Mononuclear cell (primary cell): ENCODE measurements around the gene LRRC75A. TPM values are rescaled to one million over a fixed set of nuclear protein-coding genes. Genes with fewer than 3 reads are reported as not detected.
A peak's percentile ranks its signal among the peaks of the same experiment; 100 is the strongest.

Experiments
- H3K27me3 ChIP-seq: 2 replicates; pipeline ENCODE4 v1.6.0; 2011; ENCODE audit warnings: low read length, control low read depth; ENCODE audit not compliant: insufficient read depth
- H3K4me1 ChIP-seq: 2 replicates; pipeline ENCODE4 v1.5.1; 2011; ENCODE audit warnings: mild to moderate bottlenecking, low read length, control low read depth; ENCODE audit not compliant: insufficient read depth
- H3K4me3 ChIP-seq: 2 replicates; pipeline ENCODE4 v1.5.1; 2011; ENCODE audit warnings: mild to moderate bottlenecking, low read length, moderate library complexity
- H3K9me3 ChIP-seq: 2 replicates; pipeline ENCODE4 v1.5.1; 2011; ENCODE audit warnings: low read depth, mild to moderate bottlenecking, control low read depth, low read length
- total RNA-seq: library from RNA; depleted of rRNA; stranded (reverse); fragments of >200 nt; gene quantifications from one replicate; pipeline ENCODE4 v1.2.3, GENCODE V29; 2012

The LRRC75A gene
- total RNA-seq, 1 donor, result 2.2 TPM

DNA sequence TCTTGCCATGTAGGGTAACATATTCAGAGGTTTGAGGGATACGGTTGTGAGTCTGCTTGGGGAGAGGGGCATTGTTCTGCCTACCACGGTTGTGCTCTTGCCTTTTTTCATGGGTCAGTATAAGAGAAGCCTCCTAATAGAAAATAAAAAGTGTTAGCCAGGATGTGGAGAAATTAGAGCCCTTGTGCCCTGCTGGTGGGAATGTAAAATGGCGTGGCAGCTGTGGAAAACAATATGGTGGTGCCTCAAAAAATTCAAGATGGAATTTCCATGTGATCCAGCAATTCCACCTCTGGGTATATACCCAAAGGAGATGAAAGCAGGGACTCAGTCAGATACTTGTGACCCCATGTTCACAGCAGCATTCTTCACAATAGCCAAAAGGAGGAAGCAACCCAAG is 14.2 kb upstream of the LRRC75A start:
- H3K9me3 ChIP-seq, result no peaks in the 10 kb centered on the region
- no peaks in the 10 kb centered on the region for H3K27me3 ChIP-seq
- H3K4me3 ChIP-seq, result no peak overlapping the region
- H3K4me1 ChIP-seq, result peaks cover 20% of the 10 kb centered on the region

DNA sequence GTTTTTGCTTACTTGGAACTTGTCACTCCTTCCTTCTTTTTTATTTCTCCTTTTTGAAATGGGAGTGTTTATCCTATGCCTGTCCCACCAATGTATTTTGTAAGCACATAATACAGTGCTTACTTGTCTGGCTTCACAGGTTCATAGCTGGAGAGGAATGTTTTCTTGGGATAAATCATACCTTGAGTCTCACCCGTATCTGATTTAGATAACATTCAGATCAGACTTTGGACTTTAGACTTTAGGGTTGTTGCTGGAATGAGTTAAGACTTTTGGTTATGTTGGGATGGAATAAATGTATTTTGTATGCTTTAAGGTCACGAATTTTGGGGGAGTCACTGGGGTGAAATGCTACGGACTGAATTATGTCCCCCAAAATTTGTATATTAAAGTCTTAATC is 13.0 kb upstream of the LRRC75A start:
- H3K4me3 ChIP-seq, result no peak overlapping the region
- no peaks in the 10 kb centered on the region for H3K9me3 ChIP-seq
- no peaks in the 10 kb centered on the region for H3K27me3 ChIP-seq
- peaks cover 8% of the 10 kb centered on the region for H3K4me1 ChIP-seq

DNA sequence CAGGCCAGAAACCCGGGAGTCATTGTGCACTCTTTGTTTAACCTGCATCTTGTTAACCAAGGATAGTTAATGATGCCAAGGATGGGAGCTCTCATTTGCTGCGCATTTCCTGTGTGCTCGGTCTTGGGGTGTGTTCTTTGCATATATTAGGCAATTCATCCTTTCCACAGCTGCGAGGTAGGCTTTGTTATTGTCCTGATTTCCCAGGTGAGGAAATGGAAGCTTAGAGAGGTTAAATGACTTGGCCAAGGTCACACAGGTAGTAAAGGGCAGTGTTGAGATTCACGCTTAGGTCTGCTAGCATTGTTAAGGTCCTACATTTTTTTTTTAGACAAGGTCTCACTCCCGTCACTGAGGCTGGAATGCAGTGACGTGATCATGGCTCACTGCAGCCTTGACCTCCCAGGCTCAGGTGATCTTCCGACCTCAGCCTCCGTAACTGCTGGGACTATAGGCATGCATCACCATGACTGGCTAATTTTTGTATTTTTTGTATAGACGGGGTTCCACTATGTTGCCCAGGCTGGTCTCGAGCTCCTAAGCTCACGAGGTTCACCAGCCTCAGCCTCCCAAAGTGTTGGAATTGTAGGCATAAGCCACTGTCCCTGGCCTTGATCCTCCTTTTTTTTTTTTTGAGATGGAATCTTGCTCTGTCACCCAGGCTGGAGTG is 5.0 kb upstream of the LRRC75A start:
- Histone ChIP-seq H3K4me3 (no peak overlapping the region), H3K4me1 (peaks cover 4% of the 10 kb centered on the region), H3K9me3 (no peaks in the 10 kb centered on the region), H3K27me3 (peaks cover 10% of the 10 kb centered on the region)

GRCh38 chr17:16495980-16496819 is 4.2 kb upstream of the LRRC75A start:
- no peaks in the 10 kb centered on the region for H3K9me3 ChIP-seq
- no peak overlapping the region for H3K4me3 ChIP-seq
- peaks cover 7% of the 10 kb centered on the region for H3K4me1 ChIP-seq
- H3K27me3 ChIP-seq, result peaks cover 10% of the 10 kb centered on the region

DNA sequence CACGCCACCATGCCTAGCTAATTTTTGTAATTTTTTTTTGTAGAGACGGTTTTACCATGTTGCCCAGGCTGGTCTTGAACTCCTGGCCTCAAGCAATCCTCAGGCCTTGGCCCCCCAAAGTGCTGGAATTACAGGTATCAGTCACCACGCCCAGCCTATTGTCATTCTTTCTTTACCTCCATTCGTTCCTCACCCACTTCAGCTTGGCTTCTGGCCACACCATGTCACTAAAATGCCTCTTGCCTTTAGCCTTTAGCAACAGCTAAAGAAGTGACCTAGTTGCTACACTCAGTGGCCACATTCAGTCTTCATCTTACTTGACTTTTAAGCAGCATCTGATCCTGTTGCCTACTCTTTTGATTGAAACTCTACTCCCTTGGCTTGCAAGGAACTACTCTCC is 3.6 kb upstream of the LRRC75A start:
- Histone ChIP-seq H3K4me1 (peaks cover 12% of the 10 kb centered on the region), H3K4me3 (no peak overlapping the region), H3K9me3 (no peaks in the 10 kb centered on the region), H3K27me3 (peaks cover 10% of the 10 kb centered on the region)

DNA sequence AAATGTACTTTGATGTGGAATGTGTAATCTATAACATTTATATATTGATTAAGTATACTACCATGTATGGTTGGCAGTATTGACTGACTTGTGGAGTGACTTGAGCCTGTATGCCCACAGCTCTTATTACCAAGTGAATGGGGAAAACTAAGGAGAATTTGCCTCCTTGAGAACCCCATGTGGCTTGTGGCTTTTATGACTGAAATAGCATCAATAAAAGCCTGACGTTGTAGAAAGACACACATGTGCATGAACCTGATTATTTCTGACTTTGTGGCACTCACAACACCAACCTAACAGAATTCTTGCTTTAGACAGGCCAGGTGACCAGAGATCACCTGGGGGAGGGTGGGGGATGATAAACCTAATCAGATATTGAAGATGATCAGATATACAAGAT is 2.1 kb upstream of the LRRC75A start:
- H3K27me3 ChIP-seq, result peaks cover 10% of the 10 kb centered on the region
- no peak overlapping the region for H3K4me3 ChIP-seq
- H3K9me3 ChIP-seq, result no peaks in the 10 kb centered on the region
- peaks cover 12% of the 10 kb centered on the region for H3K4me1 ChIP-seq

DNA sequence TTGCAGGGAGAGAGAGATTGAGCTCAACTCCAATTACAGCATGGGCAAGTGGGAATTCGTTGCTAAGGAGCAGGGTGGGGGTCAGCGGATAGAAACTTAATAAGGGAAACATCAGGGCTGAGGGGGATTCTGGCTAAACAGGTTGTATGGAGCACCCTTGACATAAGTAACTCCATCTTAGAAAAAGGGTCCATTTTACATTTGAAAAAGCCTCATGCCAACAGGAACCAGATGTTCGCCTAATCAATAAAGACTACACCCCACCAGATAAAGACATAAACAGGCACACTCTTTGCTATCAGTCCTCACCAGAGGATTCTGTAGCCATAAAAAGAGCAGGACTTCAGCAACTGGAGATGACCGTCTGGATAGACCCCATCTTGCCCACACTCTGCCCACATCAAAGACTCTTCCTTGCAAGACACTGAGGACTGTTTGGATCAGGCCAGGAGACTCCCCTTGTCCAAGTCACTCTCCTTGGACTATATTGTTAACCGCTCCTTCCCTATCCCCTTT is 1.6 kb upstream of the LRRC75A start:
- Histone ChIP-seq H3K27me3 (peaks cover 10% of the 10 kb centered on the region), H3K4me1 (peaks cover 12% of the 10 kb centered on the region), H3K9me3 (no peaks in the 10 kb centered on the region), H3K4me3 (no peak overlapping the region)

GRCh38 chr17:16492613-16493530 is 879 bp upstream of the LRRC75A start:
- Histone ChIP-seq H3K9me3 (no peaks in the 10 kb centered on the region), H3K27me3 (peaks cover 10% of the 10 kb centered on the region), H3K4me3 (peak overlapping the region; percentile 33), H3K4me1 (peaks cover 12% of the 10 kb centered on the region)

DNA sequence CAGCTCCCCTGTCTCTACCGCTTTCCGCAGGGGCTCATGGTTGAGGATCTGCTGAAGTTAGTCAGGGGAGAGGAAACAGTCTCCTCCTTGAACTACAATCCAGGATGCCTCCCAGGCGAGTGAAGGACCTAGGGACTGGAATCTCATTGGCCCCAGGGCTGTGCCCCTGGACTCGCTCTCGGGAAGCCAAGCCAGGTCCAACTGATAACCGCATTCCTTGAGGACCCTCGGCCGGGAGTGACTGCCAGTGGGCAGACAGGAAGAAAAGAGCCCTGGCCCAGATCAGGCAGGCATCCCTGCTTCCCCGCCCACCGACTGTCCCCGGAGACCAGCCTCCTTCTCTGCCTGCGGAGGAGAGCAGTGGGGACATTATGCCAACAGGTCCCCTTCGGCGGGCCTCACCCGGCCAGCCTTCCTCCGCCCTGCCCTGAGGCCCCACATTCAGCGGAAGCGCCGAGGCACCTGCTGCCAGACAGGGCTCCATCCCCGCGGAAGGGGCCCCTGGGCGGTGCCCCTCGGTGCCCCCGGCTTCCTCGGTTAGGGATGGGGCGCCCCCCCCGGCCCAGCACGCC is 776 bp downstream of the LRRC75A start:
- H3K4me3 ChIP-seq, result peak overlapping the region; percentile 10
- peaks cover 12% of the 10 kb centered on the region for H3K4me1 ChIP-seq
- H3K9me3 ChIP-seq, result no peaks in the 10 kb centered on the region
- peaks cover 10% of the 10 kb centered on the region for H3K27me3 ChIP-seq

- no peaks in the 10 kb centered on the region for H3K9me3 ChIP-seq
- H3K27me3 ChIP-seq, result peaks cover 10% of the 10 kb centered on the region
- peaks cover 12% of the 10 kb centered on the region for H3K4me1 ChIP-seq
- H3K4me3 ChIP-seq, result no peak overlapping the region
Observed at GRCh38 chr17:16489431-16489830, 2.6 kb downstream of the LRRC75A start.

GRCh38 chr17:16488968-16489337 is 3.0 kb downstream of the LRRC75A start:
- Histone ChIP-seq H3K4me3 (no peak overlapping the region), H3K9me3 (no peaks in the 10 kb centered on the region), H3K27me3 (peaks cover 9% of the 10 kb centered on the region), H3K4me1 (peaks cover 12% of the 10 kb centered on the region)

- peaks cover 6% of the 10 kb centered on the region for H3K27me3 ChIP-seq
Observed at GRCh38 chr17:16488186-16488967, 3.6 kb downstream of the LRRC75A start.

DNA sequence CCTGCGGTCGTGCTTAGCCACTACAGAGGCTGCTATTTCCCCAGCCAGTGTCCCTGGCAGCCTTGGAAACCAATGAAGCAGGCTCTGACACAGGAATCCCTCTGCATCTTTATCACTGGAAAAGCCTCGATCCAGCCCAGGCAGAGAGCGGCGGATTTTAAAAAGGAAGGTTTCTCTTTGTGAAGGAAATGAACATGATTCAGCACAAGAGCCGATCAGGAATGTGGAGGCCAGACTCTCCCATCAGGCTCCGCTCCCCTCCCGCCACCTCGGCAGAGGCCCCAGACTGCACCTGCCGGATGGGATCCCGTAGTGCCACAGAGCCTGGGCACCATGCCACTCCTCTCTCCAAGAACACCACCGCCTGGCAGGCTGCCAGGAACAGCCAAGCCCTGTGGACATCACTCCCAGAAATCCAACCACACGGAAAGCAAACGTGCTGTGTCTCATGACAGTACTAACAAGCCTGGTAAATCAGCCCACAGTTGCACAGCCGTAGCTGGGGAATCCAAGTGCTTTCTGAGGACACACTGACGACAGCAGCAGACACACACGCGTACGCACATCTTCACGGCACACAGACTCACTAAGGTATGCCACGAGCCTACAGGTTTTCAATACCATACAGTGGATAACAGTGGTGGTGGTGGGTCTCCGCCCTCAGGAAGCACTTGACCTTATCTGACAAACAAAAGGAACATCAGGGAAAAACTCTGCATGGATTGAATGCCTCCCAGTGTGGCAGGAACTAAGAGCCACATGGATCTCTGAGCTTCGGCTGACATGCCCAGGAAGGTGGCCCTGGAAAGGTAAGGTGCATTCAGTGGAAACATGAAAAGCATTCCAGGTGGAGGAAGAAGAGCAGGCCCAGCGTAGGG is 5.4 kb downstream of the LRRC75A start:
- Histone ChIP-seq H3K27me3 (no peaks in the 10 kb centered on the region), H3K9me3 (no peaks in the 10 kb centered on the region), H3K4me1 (peaks cover 8% of the 10 kb centered on the region), H3K4me3 (no peak overlapping the region)

More at GRCh38 chr17:16488186-16488967, 3.6 kb downstream of the LRRC75A start:
- peaks cover 12% of the 10 kb centered on the region for H3K4me1 ChIP-seq
- no peaks in the 10 kb centered on the region for H3K9me3 ChIP-seq
- H3K4me3 ChIP-seq, result no peak overlapping the region
